ENCODE results near the gene MARCHF3.
"Not testable (repeated sequence)": the region's sequence is repeated elsewhere in the genome, so short reads cannot be mapped to it uniquely, and the experiment has no call there.

The MARCHF3 gene

GRCh38 chr5:127025467-127025866 is 4.9 kb downstream of the MARCHF3 start:
- TF ChIP-seq BACH2 (CRISPR knock-in tag; IDR thresholded peaks at IDR 0.05; ENCODE audit: borderline replicate concordance) (no peak), TCF4 (CRISPR knock-in tag; IDR thresholded peaks at IDR 0.05; ENCODE audit: borderline replicate concordance) (no peak), ZNF565 (CRISPR knock-in tag; conservative IDR thresholded peaks at IDR 0.05; ENCODE audit: low read depth) (no peak), ZFP30 (CRISPR knock-in tag; IDR thresholded peaks at IDR 0.05) (no peak), TOX (CRISPR knock-in tag; IDR thresholded peaks at IDR 0.05; ENCODE audit: borderline replicate concordance) (no peak), ARNTL (CRISPR knock-in tag; IDR thresholded peaks at IDR 0.05; ENCODE audit: borderline replicate concordance, low read depth) (no peak), GLIS3 (CRISPR knock-in tag; IDR thresholded peaks at IDR 0.05) (no peak), ISL1 (CRISPR knock-in tag; IDR thresholded peaks at IDR 0.05) (no peak), ZC3H10 (CRISPR knock-in tag; IDR thresholded peaks at IDR 0.05) (no peak), ZNF8 (CRISPR knock-in tag; IDR thresholded peaks at IDR 0.05) (no peak), OSR1 (CRISPR knock-in tag; IDR thresholded peaks at IDR 0.05) (no peak), SNAI2 (CRISPR knock-in tag; IDR thresholded peaks at IDR 0.05) (no peak), PPARA (CRISPR knock-in tag; IDR thresholded peaks at IDR 0.05; ENCODE audit: borderline replicate concordance) (no peak), TSHZ2 (CRISPR knock-in tag; IDR thresholded peaks at IDR 0.05) (no peak), CSRNP3 (CRISPR knock-in tag; IDR thresholded peaks at IDR 0.05) (no peak), POU6F1 (CRISPR knock-in tag; IDR thresholded peaks at IDR 0.05; ENCODE audit: borderline replicate concordance, low read depth) (no peak), RARB (CRISPR knock-in tag; IDR thresholded peaks at IDR 0.05) (no peak), ZNF70 (CRISPR knock-in tag; IDR thresholded peaks at IDR 0.05) (no peak), CSDC2 (CRISPR knock-in tag; IDR thresholded peaks at IDR 0.05) (no peak), ESRRG (CRISPR knock-in tag; IDR thresholded peaks at IDR 0.05) (no peak)
- no peak for ATAC-seq

DNA sequence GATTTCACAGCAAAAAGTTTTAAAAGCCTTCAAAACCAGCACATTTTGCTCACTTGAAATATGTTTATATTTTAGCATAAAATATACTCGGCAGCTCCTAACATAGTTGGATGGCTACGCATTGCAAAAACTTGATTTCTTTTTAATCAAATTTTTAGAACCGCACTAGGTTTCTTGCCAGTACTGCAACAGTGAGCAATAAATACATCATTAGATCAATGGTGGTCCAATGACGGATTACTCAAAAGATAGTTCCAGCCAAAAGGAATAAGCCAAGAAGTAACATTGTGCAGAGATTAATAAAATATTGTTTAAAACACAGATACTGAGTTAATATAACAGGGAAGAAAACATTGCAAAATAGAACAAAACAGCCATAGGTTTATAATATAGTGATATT is 5.5 kb downstream of the MARCHF3 start:
- no peak for ATAC-seq
- TF ChIP-seq RARB (CRISPR knock-in tag; IDR thresholded peaks at IDR 0.05) (no peak), PATZ1 (CRISPR knock-in tag; IDR thresholded peaks at IDR 0.05; ENCODE audit: borderline replicate concordance) (no peak), BACH2 (CRISPR knock-in tag; IDR thresholded peaks at IDR 0.05; ENCODE audit: borderline replicate concordance) (no peak), ZNF8 (CRISPR knock-in tag; IDR thresholded peaks at IDR 0.05) (no peak), OSR1 (CRISPR knock-in tag; IDR thresholded peaks at IDR 0.05) (no peak), ZC3H10 (CRISPR knock-in tag; IDR thresholded peaks at IDR 0.05) (no peak), ZFP30 (CRISPR knock-in tag; IDR thresholded peaks at IDR 0.05) (no peak), ESRRG (CRISPR knock-in tag; IDR thresholded peaks at IDR 0.05) (no peak), ZNF565 (CRISPR knock-in tag; conservative IDR thresholded peaks at IDR 0.05; ENCODE audit: low read depth) (no peak), SNAI2 (CRISPR knock-in tag; IDR thresholded peaks at IDR 0.05) (no peak), ZNF70 (CRISPR knock-in tag; IDR thresholded peaks at IDR 0.05) (no peak), GLIS3 (CRISPR knock-in tag; IDR thresholded peaks at IDR 0.05) (no peak), TCF4 (CRISPR knock-in tag; IDR thresholded peaks at IDR 0.05; ENCODE audit: borderline replicate concordance) (no peak), TSHZ2 (CRISPR knock-in tag; IDR thresholded peaks at IDR 0.05) (no peak), ARNTL (CRISPR knock-in tag; IDR thresholded peaks at IDR 0.05; ENCODE audit: borderline replicate concordance, low read depth) (no peak), CSDC2 (CRISPR knock-in tag; IDR thresholded peaks at IDR 0.05) (no peak), ZFP3 (CRISPR knock-in tag; IDR thresholded peaks at IDR 0.05) (no peak), PPARA (CRISPR knock-in tag; IDR thresholded peaks at IDR 0.05; ENCODE audit: borderline replicate concordance) (no peak)
- TF ChIP-seq, protein P1, sequence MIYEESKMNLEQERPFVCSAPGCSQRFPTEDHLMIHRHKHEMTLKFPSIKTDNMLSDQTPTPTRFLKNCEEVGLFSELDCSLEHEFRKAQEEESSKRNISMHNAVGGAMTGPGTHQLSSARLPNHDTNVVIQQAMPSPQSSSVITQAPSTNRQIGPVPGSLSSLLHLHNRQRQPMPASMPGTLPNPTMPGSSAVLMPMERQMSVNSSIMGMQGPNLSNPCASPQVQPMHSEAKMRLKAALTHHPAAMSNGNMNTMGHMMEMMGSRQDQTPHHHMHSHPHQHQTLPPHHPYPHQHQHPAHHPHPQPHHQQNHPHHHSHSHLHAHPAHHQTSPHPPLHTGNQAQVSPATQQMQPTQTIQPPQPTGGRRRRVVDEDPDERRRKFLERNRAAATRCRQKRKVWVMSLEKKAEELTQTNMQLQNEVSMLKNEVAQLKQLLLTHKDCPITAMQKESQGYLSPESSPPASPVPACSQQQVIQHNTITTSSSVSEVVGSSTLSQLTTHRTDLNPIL (CRISPR knock-in tag; IDR thresholded peaks at IDR 0.05; ENCODE audit: low read depth): no peak

- ATAC-seq: not testable (repeated sequence)
Measured at GRCh38 chr5:127023552-127024191, 6.7 kb downstream of the MARCHF3 start.
